GM23338 (cell line): Measurements from ENCODE around the gene GBF1. TPM values are rescaled to one million over a fixed set of nuclear protein-coding genes. Genes with fewer than 3 reads are reported as not detected.

ENCODE experiments used
- ATAC-seq: fragments of 200-7000 bp; cut with Tn5 transposase; 3 replicates; pipeline ENCODE4 v1.9.1; 2020
- DNase-seq: peaks from one replicate; pipeline ENCODE4 v3.0.0-alpha.2; 2015; ENCODE audit warnings: low spot score
- H2AFZ ChIP-seq: fragments of 200-600 bp; sonication (generic); 2 replicates; pipeline ENCODE4 v1.8.0; 2016; ENCODE audit warnings: antibody characterized with exemption, mild to moderate bottlenecking, moderate library complexity
- H3F3A ChIP-seq: fragments of 200-600 bp; sonication (generic); replicated peaks from 2 replicates; pipeline ENCODE4 v1.8.0; 2017; ENCODE audit warnings: antibody characterized with exemption, mixed run types, low read depth
- H3K27ac ChIP-seq: fragments of 200-600 bp; sonication (generic); 2 replicates; pipeline ENCODE4 v1.6.1; 2016; ENCODE audit warnings: low read depth
- H3K27me3 ChIP-seq: fragments of 200-600 bp; sonication (generic); 2 replicates; pipeline ENCODE4 v1.8.0; 2016; ENCODE audit warnings: mild to moderate bottlenecking, mixed run types, moderate library complexity; ENCODE audit not compliant: insufficient read depth
- H3K36me3 ChIP-seq: fragments of 200-600 bp; sonication (generic); 2 replicates; pipeline ENCODE4 v1.8.0; 2016; ENCODE audit warnings: mild to moderate bottlenecking; ENCODE audit not compliant: insufficient read depth
- H3K4me1 ChIP-seq: fragments of 200-600 bp; sonication (generic); 2 replicates; pipeline ENCODE4 v1.8.0; 2016; ENCODE audit warnings: mild to moderate bottlenecking, moderate library complexity; ENCODE audit not compliant: insufficient read depth
- H3K4me2 ChIP-seq: fragments of 200-600 bp; sonication (generic); 2 replicates; pipeline ENCODE4 v1.7.1; 2017; ENCODE audit warnings: mixed run types
- H3K4me3 ChIP-seq: fragments of 200-600 bp; sonication (generic); 2 replicates; pipeline ENCODE4 v1.6.1; 2016; ENCODE audit warnings: mixed run types
- H3K79me2 ChIP-seq: fragments of 200-600 bp; sonication (generic); replicated peaks from 2 replicates; pipeline ENCODE4 v1.8.0; 2017; ENCODE audit warnings: mild to moderate bottlenecking; ENCODE audit not compliant: insufficient read depth
- H3K9me2 ChIP-seq: fragments of 200-600 bp; sonication (generic); 2 replicates; pipeline ENCODE4 v1.8.0; 2017; ENCODE audit not compliant: insufficient read depth
- H4K20me1 ChIP-seq: fragments of 200-600 bp; sonication (generic); replicated peaks from 2 replicates; pipeline ENCODE4 v1.8.0; 2017; ENCODE audit warnings: mild to moderate bottlenecking; ENCODE audit not compliant: insufficient read depth
- H3K27ac Mint-ChIP-seq: 2 replicates; pipeline ENCODE4 v1.8.0; 2020; ENCODE audit warnings: inconsistent platforms, mild to moderate bottlenecking, moderate library complexity, mixed read lengths
- H3K27me3 Mint-ChIP-seq: 3 replicates; pipeline ENCODE4 v1.8.0; 2022; ENCODE audit warnings: low read depth, mild to moderate bottlenecking, moderate library complexity, mixed read lengths, inconsistent platforms; ENCODE audit not compliant: insufficient read depth, poor library complexity
- H3K36me3 Mint-ChIP-seq: 3 replicates; pipeline ENCODE4 v1.8.0; 2021; ENCODE audit warnings: low read depth, mild to moderate bottlenecking, inconsistent platforms, moderate library complexity, mixed read lengths
- H3K4me1 Mint-ChIP-seq: 3 replicates; pipeline ENCODE4 v1.8.0; 2020; ENCODE audit warnings: mild to moderate bottlenecking, inconsistent platforms, mixed read lengths
- H3K4me3 Mint-ChIP-seq: 3 replicates; pipeline ENCODE4 v1.8.0; 2021; ENCODE audit warnings: moderate library complexity, mild to moderate bottlenecking, inconsistent platforms, mixed read lengths
- H3K9me3 Mint-ChIP-seq: 3 replicates; pipeline ENCODE4 v1.8.0; 2020; ENCODE audit warnings: moderate library complexity, mild to moderate bottlenecking, inconsistent platforms, mixed read lengths
- CREB1 ChIP-seq: fragments of 250-450 bp; sonication (Bioruptor Pico); IDR thresholded peaks from 2 replicates; pipeline ENCODE4 v1.5.0; 2020; ENCODE audit warnings: low read depth, mild to moderate bottlenecking, moderate library complexity
- CTCF ChIP-seq, 2 experiments: fragments of 200-600 bp in 1 of 2; sonication (generic) in 1 of 2; conservative IDR thresholded peaks; 2 replicates each; pipeline versions ENCODE4 v1.5.1 to v1.6.1; 2016 to 2017; ENCODE audit warnings: antibody characterized with exemption in 2 of 2, low read depth in 2 of 2, mild to moderate bottlenecking in 2 of 2, moderate library complexity in 1 of 2
- ETS1 ChIP-seq: IDR thresholded peaks from 2 replicates; pipeline ENCODE4 v1.6.1; 2016; ENCODE audit warnings: antibody characterized with exemption
- EZH2phosphoT487 ChIP-seq: fragments of 200-600 bp; sonication (generic); IDR thresholded peaks from one replicate; pipeline ENCODE4 v1.8.1; 2018; ENCODE audit warnings: antibody characterized with exemption; ENCODE audit not compliant: unreplicated experiment
- JUNB ChIP-seq: IDR thresholded peaks from one replicate; pipeline ENCODE4 v1.6.1; 2016; ENCODE audit warnings: antibody characterized with exemption; ENCODE audit not compliant: unreplicated experiment
- NANOG ChIP-seq: IDR thresholded peaks from 2 replicates; pipeline ENCODE4 v1.6.1; 2016; ENCODE audit warnings: antibody characterized with exemption, borderline replicate concordance
- POLR2AphosphoS5 ChIP-seq: IDR thresholded peaks from 2 replicates; pipeline ENCODE4 v1.6.1; 2016; ENCODE audit warnings: antibody characterized with exemption, low read depth
- REST ChIP-seq: IDR thresholded peaks from one replicate; pipeline ENCODE4 v1.6.1; 2018; ENCODE audit warnings: antibody characterized with exemption; ENCODE audit not compliant: unreplicated experiment
- STAT1 ChIP-seq: IDR thresholded peaks from one replicate; pipeline ENCODE4 v1.6.1; 2016; ENCODE audit warnings: antibody characterized with exemption; ENCODE audit not compliant: unreplicated experiment
- ZNF114 ChIP-seq: fragments of 250-450 bp; sonication (Bioruptor Pico); IDR thresholded peaks from 2 replicates; pipeline ENCODE4 v1.5.0; 2020; ENCODE audit warnings: mild to moderate bottlenecking, moderate library complexity
- ZNF331 ChIP-seq: fragments of 250-450 bp; sonication (Bioruptor Pico); IDR thresholded peaks from 2 replicates; pipeline ENCODE4 v1.5.0; 2020; ENCODE audit warnings: low read depth, mild to moderate bottlenecking, moderate library complexity
- polyA plus RNA-seq: library from polyadenylated mRNA; unstranded; fragments of >200 nt; fragmentation: Nextera tagmentation; extraction: Ambion mirVana; gene quantifications from 2 replicates; pipeline ENCODE4 v1.2.1, GENCODE V29; 2016
- total RNA-seq: library from RNA; depleted of rRNA; stranded (reverse); fragments of >200 nt; shearing (Covaris generic); gene quantifications from 2 replicates; pipeline ENCODE4 v1.2.3, GENCODE V29; 2014

GBF1 gene
- total and polyA plus RNA-seq, 2 experiments from 2014 or later: 6.5 to 27.2 TPM

- no peak for TF ChIP-seq ZNF331 (CRISPR knock-in tag)
- no peak for TF ChIP-seq NANOG
- no peak for TF ChIP-seq STAT1
- TF ChIP-seq CREB1 (CRISPR knock-in tag): peak; percentile 92
- no peak for TF ChIP-seq JUNB
- TF ChIP-seq POLR2AphosphoS5: peak; percentile 60
- no peak for TF ChIP-seq ZNF114
- TF ChIP-seq ETS1: no peak
- TF ChIP-seq REST: no peak
- TF ChIP-seq EZH2phosphoT487: no peak
- no peak for TF ChIP-seq CTCF (conservative IDR thresholded peaks at IDR 0.05; ENCODE audit: low read depth in 2 of 2)
- peak within 1 kb of the TSS; percentile 96 for H3K4me2 ChIP-seq
- Mint-ChIP-seq H3K27ac (peak within 1 kb of the TSS; percentile 59; the same call in 1 of the 2 replicates), H3K4me1 (peaks cover 20% of the 10 kb centered on the region), H3K27me3 (peaks cover 38% of the 10 kb centered on the region), H3K9me3 (no peaks in the 10 kb centered on the region), H3K36me3 (no peaks in the 10 kb centered on the region; the same call in 2 of the 3 replicates), H3K4me3 (peak within 1 kb of the TSS; percentile 82)
- H3K79me2 ChIP-seq: no peaks in the 10 kb centered on the region
- DNase-seq (peak; percentile 95), ATAC-seq (peak; percentile 23)
- peak within 1 kb of the TSS; percentile 88 for H3K4me3 ChIP-seq
- 0 out of 2 replicates have a peak, but pooled peaks cover 9% of the 10 kb centered on the region for H3F3A ChIP-seq
- peaks cover 13% of the 10 kb centered on the region for H3K4me1 ChIP-seq
- H2AFZ ChIP-seq: peak within 1 kb of the TSS; percentile 97
- H3K36me3 ChIP-seq: no peaks in the 10 kb centered on the region
- H4K20me1 ChIP-seq: no peaks in the 10 kb centered on the region; the same call in 1 of the 2 replicates
- peaks cover 38% of the 10 kb centered on the region for H3K27me3 ChIP-seq
- H3K9me2 ChIP-seq: no peaks in the 10 kb centered on the region
- no peak within 1 kb of the TSS for H3K27ac ChIP-seq
Observed at GRCh38 chr10:102395400-102396316, 150.3 kb downstream of the GBF1 start, which contains the start of gene NFKB2. Gene NFKB2, plus strand, starts transcription at chr10:102395705. Its CDS starts 255 bp downstream, at chr10:102395960.
